SK-N-SH treated with all-trans-retinoic acid at 6 μM for 48 hours (cell line): ENCODE measurements around the gene HDAC4.

Source experiments
- ATAC-seq: fragments of 200-7000 bp; cut with Tn5 transposase; 3 replicates; pipeline ENCODE4 v1.9.1; 2020; ENCODE audit warnings: mild to moderate bottlenecking, moderate library complexity
- ARNTL ChIP-seq: fragments of 450-650 bp; formaldehyde crosslinking; IDR thresholded peaks from 2 replicates; pipeline ENCODE4 v1.5.0; 2020; ENCODE audit warnings: low read depth, mild to moderate bottlenecking, moderate library complexity, borderline replicate concordance
- BACH2 ChIP-seq: fragments of 250-450 bp; sonication (Bioruptor Pico); IDR thresholded peaks from 2 replicates; pipeline ENCODE4 v1.9.0; 2021; ENCODE audit warnings: mild to moderate bottlenecking, borderline replicate concordance
- CSDC2 ChIP-seq: fragments of 250-450 bp; sonication (Bioruptor Pico); IDR thresholded peaks from 2 replicates; pipeline ENCODE4 v1.5.0; 2020; ENCODE audit warnings: mild to moderate bottlenecking, moderate library complexity
- ESRRG ChIP-seq: fragments of 250-450 bp; sonication (Bioruptor Pico); IDR thresholded peaks from 2 replicates; pipeline ENCODE4 v1.6.1; 2021; ENCODE audit warnings: mild to moderate bottlenecking
- GLIS3 ChIP-seq: fragments of 250-450 bp; sonication (Bioruptor Pico); IDR thresholded peaks from 2 replicates; pipeline ENCODE4 v1.5.0; 2020; ENCODE audit warnings: mild to moderate bottlenecking, moderate library complexity
- ISL1 ChIP-seq: fragments of 250-450 bp; sonication (Bioruptor Pico); IDR thresholded peaks from 2 replicates; pipeline ENCODE4 v2.1.2; 2022; ENCODE audit warnings: mild to moderate bottlenecking, moderate library complexity
- PPARA ChIP-seq: fragments of 250-450 bp; sonication (Bioruptor Pico); IDR thresholded peaks from 2 replicates; pipeline ENCODE4 v1.5.0; 2020; ENCODE audit warnings: mild to moderate bottlenecking, borderline replicate concordance
- RARB ChIP-seq: fragments of 250-450 bp; sonication (Bioruptor Pico); IDR thresholded peaks from 2 replicates; pipeline ENCODE4 v1.8.0; 2021; ENCODE audit warnings: mild to moderate bottlenecking, moderate library complexity
- SNAI2 ChIP-seq: fragments of 250-450 bp; sonication (Bioruptor Pico); IDR thresholded peaks from 2 replicates; pipeline ENCODE4 v1.5.0; 2020; ENCODE audit warnings: mild to moderate bottlenecking, moderate library complexity
- TCF4 ChIP-seq: fragments of 250-450 bp; sonication (Bioruptor Pico); IDR thresholded peaks from 2 replicates; pipeline ENCODE4 v1.8.0; 2021; ENCODE audit warnings: mild to moderate bottlenecking, moderate library complexity, borderline replicate concordance
- TOX ChIP-seq: fragments of 250-450 bp; sonication (Bioruptor Pico); IDR thresholded peaks from 2 replicates; pipeline ENCODE4 v1.8.0; 2021; ENCODE audit warnings: mild to moderate bottlenecking, moderate library complexity, borderline replicate concordance
- ZC3H10 ChIP-seq: fragments of 250-450 bp; sonication (Bioruptor Pico); IDR thresholded peaks from 2 replicates; pipeline ENCODE4 v1.5.1; 2021; ENCODE audit warnings: mild to moderate bottlenecking, moderate library complexity
- ZFP3 ChIP-seq: fragments of 250-450 bp; sonication (Bioruptor Pico); IDR thresholded peaks from 2 replicates; pipeline ENCODE4 v1.5.0; 2020; ENCODE audit warnings: mild to moderate bottlenecking, moderate library complexity
- ZNF565 ChIP-seq: fragments of 450-650 bp; formaldehyde crosslinking; conservative IDR thresholded peaks from 2 replicates; pipeline ENCODE4 v1.5.0; 2020; ENCODE audit warnings: low read depth, mild to moderate bottlenecking, moderate library complexity
- ZNF70 ChIP-seq: fragments of 450-650 bp; formaldehyde crosslinking; IDR thresholded peaks from 2 replicates; pipeline ENCODE4 v1.5.0; 2020; ENCODE audit warnings: mild to moderate bottlenecking, moderate library complexity
- ZNF8 ChIP-seq: fragments of 450-650 bp; formaldehyde crosslinking; IDR thresholded peaks from 2 replicates; pipeline ENCODE4 v1.5.0; 2020; ENCODE audit warnings: mild to moderate bottlenecking, moderate library complexity
- TF ChIP-seq, protein P1 (sequence below): fragments of 250-450 bp; sonication (Bioruptor Pico); IDR thresholded peaks from 2 replicates; pipeline ENCODE4 v1.5.1; 2020; ENCODE audit warnings: low read depth, mild to moderate bottlenecking, moderate library complexity
- TF ChIP-seq, protein P2 (sequence below): fragments of 250-450 bp; sonication (Bioruptor Pico); IDR thresholded peaks from 2 replicates; pipeline ENCODE4 v1.5.0; 2020; ENCODE audit warnings: mild to moderate bottlenecking, moderate library complexity
- TF ChIP-seq, protein P3 (sequence below): fragments of 250-450 bp; sonication (Bioruptor Pico); IDR thresholded peaks from 2 replicates; pipeline ENCODE4 v1.8.0; 2021; ENCODE audit warnings: low read depth, mild to moderate bottlenecking, moderate library complexity, borderline replicate concordance
- TF ChIP-seq, protein P4 (sequence below): fragments of 250-450 bp; sonication (Bioruptor Pico); IDR thresholded peaks from 2 replicates; pipeline ENCODE4 v1.5.1; 2021; ENCODE audit warnings: mild to moderate bottlenecking, moderate library complexity
- TF ChIP-seq, protein P5 (sequence below): fragments of 250-450 bp; sonication (Bioruptor Pico); IDR thresholded peaks from 2 replicates; pipeline ENCODE4 v1.8.0; 2020; ENCODE audit warnings: mild to moderate bottlenecking, moderate library complexity, borderline replicate concordance

Gene HDAC4

DNA sequence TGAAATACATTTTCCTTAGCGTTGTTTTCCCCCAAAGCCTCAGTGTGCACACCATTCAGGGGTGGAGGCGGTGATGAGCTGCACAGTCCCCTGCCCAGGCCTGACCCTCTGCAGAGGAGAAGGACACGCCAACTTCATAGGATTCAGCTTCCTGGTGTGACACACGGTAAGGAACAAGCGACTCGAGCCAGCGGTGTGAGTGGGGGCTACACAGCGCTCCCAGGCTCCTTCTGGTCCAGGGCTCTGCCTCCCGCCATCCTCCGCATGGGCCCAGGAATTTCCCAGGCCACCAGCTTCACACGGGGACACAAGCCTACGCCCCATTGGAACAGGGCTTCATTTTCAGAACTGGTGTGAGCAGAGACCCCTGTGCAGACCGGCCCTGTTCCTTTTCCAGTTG, 272.1 kb downstream of the HDAC4 start:
- no peak for TF ChIP-seq ZC3H10
- no peak for ATAC-seq

DNA sequence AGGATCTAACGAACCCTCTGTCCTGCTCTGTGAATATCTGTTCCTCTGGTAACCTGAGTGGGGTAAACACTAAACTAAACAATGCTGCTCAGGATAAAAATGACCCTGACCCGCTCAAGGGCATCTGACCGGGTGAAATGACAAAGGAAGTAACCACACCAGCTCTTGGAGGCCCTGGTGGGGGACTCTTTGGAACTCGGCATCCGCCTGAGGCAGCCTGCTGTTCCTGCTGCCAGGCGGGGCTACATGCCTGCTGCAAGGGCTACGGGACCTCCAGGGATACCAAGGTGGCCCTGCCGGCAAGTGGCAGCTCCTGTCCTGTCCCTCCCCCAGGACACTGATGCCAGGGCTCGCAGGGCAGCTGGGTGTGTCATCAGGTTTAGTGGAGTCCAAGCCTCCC, 273.3 kb downstream of the HDAC4 start:
- ATAC-seq = no peak
- TF ChIP-seq, protein P1, sequence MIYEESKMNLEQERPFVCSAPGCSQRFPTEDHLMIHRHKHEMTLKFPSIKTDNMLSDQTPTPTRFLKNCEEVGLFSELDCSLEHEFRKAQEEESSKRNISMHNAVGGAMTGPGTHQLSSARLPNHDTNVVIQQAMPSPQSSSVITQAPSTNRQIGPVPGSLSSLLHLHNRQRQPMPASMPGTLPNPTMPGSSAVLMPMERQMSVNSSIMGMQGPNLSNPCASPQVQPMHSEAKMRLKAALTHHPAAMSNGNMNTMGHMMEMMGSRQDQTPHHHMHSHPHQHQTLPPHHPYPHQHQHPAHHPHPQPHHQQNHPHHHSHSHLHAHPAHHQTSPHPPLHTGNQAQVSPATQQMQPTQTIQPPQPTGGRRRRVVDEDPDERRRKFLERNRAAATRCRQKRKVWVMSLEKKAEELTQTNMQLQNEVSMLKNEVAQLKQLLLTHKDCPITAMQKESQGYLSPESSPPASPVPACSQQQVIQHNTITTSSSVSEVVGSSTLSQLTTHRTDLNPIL (CRISPR knock-in tag) = no peak
- no peak for TF ChIP-seq ZC3H10
- no peak for TF ChIP-seq SNAI2 (CRISPR knock-in tag)
- TF ChIP-seq, protein P2, sequence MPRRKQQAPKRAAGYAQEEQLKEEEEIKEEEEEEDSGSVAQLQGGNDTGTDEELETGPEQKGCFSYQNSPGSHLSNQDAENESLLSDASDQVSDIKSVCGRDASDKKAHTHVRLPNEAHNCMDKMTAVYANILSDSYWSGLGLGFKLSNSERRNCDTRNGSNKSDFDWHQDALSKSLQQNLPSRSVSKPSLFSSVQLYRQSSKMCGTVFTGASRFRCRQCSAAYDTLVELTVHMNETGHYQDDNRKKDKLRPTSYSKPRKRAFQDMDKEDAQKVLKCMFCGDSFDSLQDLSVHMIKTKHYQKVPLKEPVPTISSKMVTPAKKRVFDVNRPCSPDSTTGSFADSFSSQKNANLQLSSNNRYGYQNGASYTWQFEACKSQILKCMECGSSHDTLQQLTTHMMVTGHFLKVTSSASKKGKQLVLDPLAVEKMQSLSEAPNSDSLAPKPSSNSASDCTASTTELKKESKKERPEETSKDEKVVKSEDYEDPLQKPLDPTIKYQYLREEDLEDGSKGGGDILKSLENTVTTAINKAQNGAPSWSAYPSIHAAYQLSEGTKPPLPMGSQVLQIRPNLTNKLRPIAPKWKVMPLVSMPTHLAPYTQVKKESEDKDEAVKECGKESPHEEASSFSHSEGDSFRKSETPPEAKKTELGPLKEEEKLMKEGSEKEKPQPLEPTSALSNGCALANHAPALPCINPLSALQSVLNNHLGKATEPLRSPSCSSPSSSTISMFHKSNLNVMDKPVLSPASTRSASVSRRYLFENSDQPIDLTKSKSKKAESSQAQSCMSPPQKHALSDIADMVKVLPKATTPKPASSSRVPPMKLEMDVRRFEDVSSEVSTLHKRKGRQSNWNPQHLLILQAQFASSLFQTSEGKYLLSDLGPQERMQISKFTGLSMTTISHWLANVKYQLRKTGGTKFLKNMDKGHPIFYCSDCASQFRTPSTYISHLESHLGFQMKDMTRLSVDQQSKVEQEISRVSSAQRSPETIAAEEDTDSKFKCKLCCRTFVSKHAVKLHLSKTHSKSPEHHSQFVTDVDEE (CRISPR knock-in tag) = no peak
- TF ChIP-seq ZNF8 (CRISPR knock-in tag) = no peak
- no peak for TF ChIP-seq TOX (CRISPR knock-in tag)
- TF ChIP-seq, protein P3, sequence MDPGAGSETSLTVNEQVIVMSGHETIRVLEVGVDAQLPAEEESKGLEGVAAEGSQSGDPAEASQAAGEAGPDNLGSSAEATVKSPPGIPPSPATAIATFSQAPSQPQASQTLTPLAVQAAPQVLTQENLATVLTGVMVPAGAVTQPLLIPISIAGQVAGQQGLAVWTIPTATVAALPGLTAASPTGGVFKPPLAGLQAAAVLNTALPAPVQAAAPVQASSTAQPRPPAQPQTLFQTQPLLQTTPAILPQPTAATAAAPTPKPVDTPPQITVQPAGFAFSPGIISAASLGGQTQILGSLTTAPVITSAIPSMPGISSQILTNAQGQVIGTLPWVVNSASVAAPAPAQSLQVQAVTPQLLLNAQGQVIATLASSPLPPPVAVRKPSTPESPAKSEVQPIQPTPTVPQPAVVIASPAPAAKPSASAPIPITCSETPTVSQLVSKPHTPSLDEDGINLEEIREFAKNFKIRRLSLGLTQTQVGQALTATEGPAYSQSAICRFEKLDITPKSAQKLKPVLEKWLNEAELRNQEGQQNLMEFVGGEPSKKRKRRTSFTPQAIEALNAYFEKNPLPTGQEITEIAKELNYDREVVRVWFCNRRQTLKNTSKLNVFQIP (CRISPR knock-in tag) = no peak
- TF ChIP-seq ZNF565 (CRISPR knock-in tag) = no peak
- TF ChIP-seq, protein P4, sequence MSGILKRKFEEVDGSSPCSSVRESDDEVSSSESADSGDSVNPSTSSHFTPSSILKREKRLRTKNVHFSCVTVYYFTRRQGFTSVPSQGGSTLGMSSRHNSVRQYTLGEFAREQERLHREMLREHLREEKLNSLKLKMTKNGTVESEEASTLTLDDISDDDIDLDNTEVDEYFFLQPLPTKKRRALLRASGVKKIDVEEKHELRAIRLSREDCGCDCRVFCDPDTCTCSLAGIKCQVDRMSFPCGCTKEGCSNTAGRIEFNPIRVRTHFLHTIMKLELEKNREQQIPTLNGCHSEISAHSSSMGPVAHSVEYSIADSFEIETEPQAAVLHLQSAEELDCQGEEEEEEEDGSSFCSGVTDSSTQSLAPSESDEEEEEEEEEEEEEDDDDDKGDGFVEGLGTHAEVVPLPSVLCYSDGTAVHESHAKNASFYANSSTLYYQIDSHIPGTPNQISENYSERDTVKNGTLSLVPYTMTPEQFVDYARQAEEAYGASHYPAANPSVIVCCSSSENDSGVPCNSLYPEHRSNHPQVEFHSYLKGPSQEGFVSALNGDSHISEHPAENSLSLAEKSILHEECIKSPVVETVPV = no peak
- TF ChIP-seq, protein P5, sequence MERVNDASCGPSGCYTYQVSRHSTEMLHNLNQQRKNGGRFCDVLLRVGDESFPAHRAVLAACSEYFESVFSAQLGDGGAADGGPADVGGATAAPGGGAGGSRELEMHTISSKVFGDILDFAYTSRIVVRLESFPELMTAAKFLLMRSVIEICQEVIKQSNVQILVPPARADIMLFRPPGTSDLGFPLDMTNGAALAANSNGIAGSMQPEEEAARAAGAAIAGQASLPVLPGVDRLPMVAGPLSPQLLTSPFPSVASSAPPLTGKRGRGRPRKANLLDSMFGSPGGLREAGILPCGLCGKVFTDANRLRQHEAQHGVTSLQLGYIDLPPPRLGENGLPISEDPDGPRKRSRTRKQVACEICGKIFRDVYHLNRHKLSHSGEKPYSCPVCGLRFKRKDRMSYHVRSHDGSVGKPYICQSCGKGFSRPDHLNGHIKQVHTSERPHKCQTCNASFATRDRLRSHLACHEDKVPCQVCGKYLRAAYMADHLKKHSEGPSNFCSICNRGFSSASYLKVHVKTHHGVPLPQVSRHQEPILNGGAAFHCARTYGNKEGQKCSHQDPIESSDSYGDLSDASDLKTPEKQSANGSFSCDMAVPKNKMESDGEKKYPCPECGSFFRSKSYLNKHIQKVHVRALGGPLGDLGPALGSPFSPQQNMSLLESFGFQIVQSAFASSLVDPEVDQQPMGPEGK (CRISPR knock-in tag) = no peak
- no peak for TF ChIP-seq ZFP3
- TF ChIP-seq TCF4 = no peak
- no peak for TF ChIP-seq ZNF70 (CRISPR knock-in tag)
- no peak for TF ChIP-seq ESRRG (CRISPR knock-in tag)
- no peak for TF ChIP-seq BACH2 (CRISPR knock-in tag)
- TF ChIP-seq ARNTL = no peak

DNA sequence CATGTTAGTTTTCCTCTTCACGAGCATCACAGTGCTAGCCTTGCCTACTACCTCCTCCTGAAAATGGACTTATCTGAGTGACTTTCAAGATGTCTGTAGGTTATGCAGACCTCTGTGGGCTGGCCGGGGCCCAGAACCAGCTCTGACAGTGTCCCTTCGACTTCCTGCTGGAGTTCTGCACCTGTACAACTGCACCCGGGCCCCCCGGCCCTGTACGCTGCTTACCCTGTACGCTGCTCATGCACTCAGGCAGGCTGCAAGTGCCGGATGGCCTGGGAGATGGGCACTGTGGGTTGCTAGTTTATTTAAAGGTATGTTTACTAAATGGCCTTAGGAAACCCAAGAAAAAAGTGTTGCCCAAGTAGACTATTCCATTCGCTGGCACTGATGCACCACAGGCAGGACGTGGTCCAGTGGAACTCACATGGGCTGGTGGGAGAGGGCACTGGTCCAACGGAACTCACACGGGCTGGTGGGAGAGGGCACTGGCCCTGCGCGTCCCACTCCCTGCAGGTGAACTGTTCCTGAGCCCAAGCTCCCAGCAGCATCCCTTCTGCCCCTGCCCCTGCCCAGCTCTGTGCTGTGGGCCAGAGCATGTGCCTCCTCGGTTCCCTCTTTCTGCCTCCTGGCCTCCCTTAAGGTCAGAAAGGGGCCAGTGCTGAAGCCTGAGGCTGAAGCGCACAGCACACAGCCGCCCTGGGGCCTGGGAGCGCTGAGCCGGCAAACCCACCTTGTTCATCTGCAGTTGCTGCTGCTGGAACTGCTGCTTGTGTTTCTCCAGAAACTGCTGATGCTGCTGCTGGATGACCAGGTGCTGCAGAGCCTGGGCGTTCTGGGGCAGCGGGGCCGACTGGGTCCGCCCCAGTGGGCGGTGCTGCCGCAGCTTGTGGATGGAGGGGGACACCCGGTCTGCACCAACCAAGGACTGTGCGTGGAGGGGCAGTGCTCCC, 274.8 kb downstream of the HDAC4 start:
- TF ChIP-seq ISL1 (CRISPR knock-in tag) (no peak), RARB (CRISPR knock-in tag) (no peak), CSDC2 (CRISPR knock-in tag) (no peak), ZNF8 (CRISPR knock-in tag) (no peak), ARNTL (no peak), PPARA (CRISPR knock-in tag) (no peak), ZNF565 (CRISPR knock-in tag) (no peak), GLIS3 (CRISPR knock-in tag) (no peak), ZNF70 (CRISPR knock-in tag) (no peak), ZC3H10 (no peak)
- TF ChIP-seq, protein P5 (CRISPR knock-in tag) = no peak
- ATAC-seq = no peak
